Osteoblast (primary cell): ENCODE results near the gene MEG3. TPM values are rescaled to one million over a fixed set of nuclear protein-coding genes. Genes with fewer than 3 reads are reported as not detected.

Experiments
- DNase-seq: peaks from one replicate; pipeline ENCODE4 v3.0.0; 2011; ENCODE audit warnings: low spot score, mixed read lengths; ENCODE audit not compliant: insufficient read length; ENCODE audit errors: missing footprints
- H2AFZ ChIP-seq: 2 replicates; pipeline ENCODE4 v1.6.0; 2011; ENCODE audit warnings: mild to moderate bottlenecking, low read length
- H3K27ac ChIP-seq: 2 replicates; pipeline ENCODE4 v1.5.1; 2011; ENCODE audit warnings: mild to moderate bottlenecking, low read depth, low read length, moderate library complexity
- H3K27me3 ChIP-seq: 2 replicates; pipeline ENCODE4 v1.6.0; 2012; ENCODE audit warnings: mild to moderate bottlenecking, control low read depth, inconsistent platforms, low read length, moderate library complexity; ENCODE audit not compliant: insufficient read depth
- H3K36me3 ChIP-seq: 2 replicates; pipeline ENCODE4 v1.5.1; 2011; ENCODE audit warnings: mild to moderate bottlenecking, low read length, control low read depth, moderate library complexity; ENCODE audit not compliant: insufficient read depth
- H3K4me1 ChIP-seq: 2 replicates; pipeline ENCODE4 v1.5.1; 2011; ENCODE audit warnings: mild to moderate bottlenecking, low read length, control low read depth, moderate library complexity; ENCODE audit not compliant: insufficient read depth
- H3K4me2 ChIP-seq: 2 replicates; pipeline ENCODE4 v1.6.0; 2011; ENCODE audit warnings: mild to moderate bottlenecking, low read length; ENCODE audit not compliant: insufficient read depth
- H3K4me3 ChIP-seq: fragments of 200-600 bp; sonication (generic); 3 replicates; pipeline ENCODE4 v1.5.1; 2012; ENCODE audit warnings: mild to moderate bottlenecking, low read length, inconsistent platforms; ENCODE audit not compliant: insufficient read depth
- H3K79me2 ChIP-seq: 2 replicates; pipeline ENCODE4 v1.6.0; 2012; ENCODE audit warnings: mild to moderate bottlenecking, low read length, control low read depth, inconsistent platforms; ENCODE audit not compliant: insufficient read depth
- H3K9me3 ChIP-seq: 2 replicates; pipeline ENCODE4 v1.5.1; 2011; ENCODE audit warnings: low read depth, low read length, control low read depth
- H4K20me1 ChIP-seq: 2 replicates; pipeline ENCODE4 v1.6.0; 2012; ENCODE audit warnings: mild to moderate bottlenecking, low read length, control low read depth; ENCODE audit not compliant: insufficient read depth
- CTCF ChIP-seq: IDR thresholded peaks from 2 replicates; pipeline ENCODE4 v1.5.1; 2011; ENCODE audit warnings: mild to moderate bottlenecking, low read depth, low read length, moderate library complexity; ENCODE audit errors: extremely low read depth
- total RNA-seq: library from RNA; depleted of rRNA; stranded (reverse); fragments of >200 nt; gene quantifications from 2 replicates; pipeline ENCODE4 v1.2.3, GENCODE V29; 2012

The MEG3 gene
- total RNA-seq, 1 donor = 200 TPM

GRCh38 chr14:100839315-100839585 lies 13.3 kb downstream of the MEG3 start:
- Histone ChIP-seq H4K20me1 (peaks cover 51% of the 10 kb centered on the region), H3K36me3 (peaks cover 58% of the 10 kb centered on the region), H3K27me3 (no peaks in the 10 kb centered on the region), H3K79me2 (peaks cover 87% of the 10 kb centered on the region), H2AFZ (no peak overlapping the region), H3K4me2 (no peak overlapping the region), H3K4me3 (no peak overlapping the region), H3K9me3 (no peaks in the 10 kb centered on the region), H3K4me1 (peaks cover 22% of the 10 kb centered on the region), H3K27ac (peak overlapping the region; percentile 41)
- TF ChIP-seq CTCF = no peak
- DNase-seq = no peak

- Histone ChIP-seq H3K4me2 (no peak overlapping the region), H3K27ac (peak overlapping the region; percentile 41), H3K4me3 (no peak overlapping the region), H3K27me3 (no peaks in the 10 kb centered on the region), H4K20me1 (peaks cover 49% of the 10 kb centered on the region), H3K36me3 (peaks cover 58% of the 10 kb centered on the region), H3K79me2 (peaks cover 87% of the 10 kb centered on the region), H3K9me3 (no peaks in the 10 kb centered on the region), H3K4me1 (peaks cover 22% of the 10 kb centered on the region), H2AFZ (no peak overlapping the region)
- TF ChIP-seq CTCF = no peak
- peak; percentile 32 for DNase-seq
Measured at GRCh38 chr14:100839681-100840111, 13.8 kb downstream of the MEG3 start.

GRCh38 chr14:100840286-100841065 lies 14.6 kb downstream of the MEG3 start:
- H3K36me3 ChIP-seq = peaks cover 53% of the 10 kb centered on the region
- H4K20me1 ChIP-seq = peaks cover 49% of the 10 kb centered on the region
- H3K27me3 ChIP-seq = no peaks in the 10 kb centered on the region
- H3K79me2 ChIP-seq = peaks cover 87% of the 10 kb centered on the region
- no peak overlapping the region for H3K27ac ChIP-seq
- H3K4me3 ChIP-seq = no peak overlapping the region
- no peaks in the 10 kb centered on the region for H3K9me3 ChIP-seq
- H3K4me2 ChIP-seq = no peak overlapping the region
- peaks cover 22% of the 10 kb centered on the region for H3K4me1 ChIP-seq
- no peak overlapping the region for H2AFZ ChIP-seq
- no peak for TF ChIP-seq CTCF
- peak; percentile 9 for DNase-seq

- Histone ChIP-seq H2AFZ (no peak overlapping the region), H3K27me3 (no peaks in the 10 kb centered on the region), H3K79me2 (peaks cover 87% of the 10 kb centered on the region), H3K4me1 (peaks cover 28% of the 10 kb centered on the region), H4K20me1 (peaks cover 52% of the 10 kb centered on the region), H3K4me2 (no peak overlapping the region), H3K27ac (peak overlapping the region; percentile 80), H3K4me3 (no peak overlapping the region), H3K9me3 (no peaks in the 10 kb centered on the region), H3K36me3 (peaks cover 53% of the 10 kb centered on the region)
- DNase-seq = peak; percentile 39
- TF ChIP-seq CTCF = no peak
Measured at GRCh38 chr14:100841066-100841760, 15.3 kb downstream of the MEG3 start.
